ENCODE results near the gene CADPS2. TPM values are rescaled to one million over a fixed set of nuclear protein-coding genes. Genes with fewer than 3 reads are reported as not detected.

The CADPS2 gene
- total RNA-seq, 2 donors from 2014 or later: 31.9 to 63.9 TPM

DNA sequence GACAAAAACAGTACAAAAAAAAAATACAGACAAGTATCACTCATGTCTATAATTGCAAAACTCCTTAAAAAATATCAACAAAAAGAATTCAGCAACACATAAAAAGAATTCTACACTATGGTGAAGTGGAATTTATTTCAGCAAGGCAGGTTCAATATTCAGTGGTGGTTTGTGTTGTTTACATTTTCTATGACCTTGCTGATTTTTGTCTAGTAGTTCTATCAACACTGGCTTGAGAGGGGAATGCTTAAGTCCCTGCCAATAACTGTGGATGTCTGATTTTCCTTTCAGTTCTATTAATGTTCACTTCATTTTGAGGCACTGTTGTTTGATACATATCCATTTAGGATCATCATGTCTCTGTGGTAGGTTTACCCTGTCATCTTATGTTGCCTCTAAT is 58.5 kb downstream of the CADPS2 start:
- Histone ChIP-seq H3K9me3 (no peaks in the 10 kb centered on the region), H3K4me1 (no peaks in the 10 kb centered on the region), H3K27ac (no peak overlapping the region), H3K36me3 (replicated peaks in 1 of 2; ENCODE audit: insufficient read depth in 1 of 2, low read depth in 2 of 2) (peaks cover 0 to 6% of the 10 kb centered on the region in 2 donors), H3K27me3 (no peaks in the 10 kb centered on the region), H3K4me3 (no peak overlapping the region)
- intact Hi-C loops (cut with DNase I): no loop called here
- ATAC-seq (no peak), DNase-seq (no peak)
- TF ChIP-seq POLR2A (IDR thresholded peaks at IDR 0.05): no peak

DNA sequence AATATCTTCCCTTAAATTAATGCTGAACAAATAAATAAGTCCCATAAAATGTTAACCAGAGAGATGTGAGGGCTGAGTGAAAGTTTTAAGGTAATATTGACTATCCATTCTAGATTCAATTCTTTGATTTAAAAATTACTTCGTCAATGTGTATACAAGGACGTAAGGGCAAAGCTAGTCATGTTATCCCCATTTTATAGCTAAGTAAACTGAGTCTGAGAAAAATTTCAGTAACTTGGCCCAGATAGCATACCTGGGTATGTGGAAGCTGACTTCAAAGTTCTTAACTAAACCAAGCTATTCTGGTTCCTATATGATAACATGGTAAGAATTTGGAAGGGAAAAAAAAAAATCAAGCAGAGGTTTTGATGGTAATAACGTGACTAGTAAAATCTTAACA is 72.4 kb downstream of the CADPS2 start:
- H3K9me3 ChIP-seq: no peaks in the 10 kb centered on the region
- WGBS, 2 donors: 92 to 94% methylated on average over 3 of the region's 3 CpGs

DNA sequence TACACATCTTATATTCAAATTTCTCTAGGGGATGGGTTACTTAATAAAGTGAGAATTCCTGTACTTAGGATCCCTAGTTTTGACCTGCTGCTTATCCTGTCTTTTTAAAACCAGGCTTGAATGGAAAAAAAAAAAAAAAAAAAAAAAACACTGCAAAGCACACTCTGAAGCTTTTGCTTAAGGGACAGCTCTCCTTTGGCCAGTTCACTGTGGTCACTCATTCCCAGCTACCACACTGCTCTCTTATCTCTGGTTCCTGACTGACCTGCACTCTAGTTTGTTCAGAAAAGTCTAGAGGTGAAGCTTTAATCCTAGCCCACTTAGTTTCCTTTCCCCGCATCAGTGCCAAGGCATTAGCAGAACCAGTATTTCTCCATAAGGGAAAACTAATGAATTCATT is 82.4 kb downstream of the CADPS2 start:
- ATAC-seq: no peak
- intact Hi-C loops (cut with DNase I): no loop called here
- Histone ChIP-seq H3K4me1 (peaks cover 27% of the 10 kb centered on the region), H3K27me3 (no peaks in the 10 kb centered on the region), H3K4me3 (no peak overlapping the region), H3K36me3 (replicated peaks in 1 of 2; ENCODE audit: insufficient read depth in 1 of 2, low read depth in 2 of 2) (no peaks in the 10 kb centered on the region), H3K9me3 (no peaks in the 10 kb centered on the region), H3K27ac (no peak overlapping the region)
- 89 to 93% methylated on average over 1 of the region's 1 CpG for WGBS, 2 donors
- no peak for TF ChIP-seq POLR2A (IDR thresholded peaks at IDR 0.05)
- TF ChIP-seq, protein P1, sequence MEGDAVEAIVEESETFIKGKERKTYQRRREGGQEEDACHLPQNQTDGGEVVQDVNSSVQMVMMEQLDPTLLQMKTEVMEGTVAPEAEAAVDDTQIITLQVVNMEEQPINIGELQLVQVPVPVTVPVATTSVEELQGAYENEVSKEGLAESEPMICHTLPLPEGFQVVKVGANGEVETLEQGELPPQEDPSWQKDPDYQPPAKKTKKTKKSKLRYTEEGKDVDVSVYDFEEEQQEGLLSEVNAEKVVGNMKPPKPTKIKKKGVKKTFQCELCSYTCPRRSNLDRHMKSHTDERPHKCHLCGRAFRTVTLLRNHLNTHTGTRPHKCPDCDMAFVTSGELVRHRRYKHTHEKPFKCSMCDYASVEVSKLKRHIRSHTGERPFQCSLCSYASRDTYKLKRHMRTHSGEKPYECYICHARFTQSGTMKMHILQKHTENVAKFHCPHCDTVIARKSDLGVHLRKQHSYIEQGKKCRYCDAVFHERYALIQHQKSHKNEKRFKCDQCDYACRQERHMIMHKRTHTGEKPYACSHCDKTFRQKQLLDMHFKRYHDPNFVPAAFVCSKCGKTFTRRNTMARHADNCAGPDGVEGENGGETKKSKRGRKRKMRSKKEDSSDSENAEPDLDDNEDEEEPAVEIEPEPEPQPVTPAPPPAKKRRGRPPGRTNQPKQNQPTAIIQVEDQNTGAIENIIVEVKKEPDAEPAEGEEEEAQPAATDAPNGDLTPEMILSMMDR (IDR thresholded peaks at IDR 0.05): no peak
- no peak for DNase-seq

More for the DNA sequence above, 72.4 kb downstream of the CADPS2 start:
- DNase-seq (no peak), ATAC-seq (no peak)
- Histone ChIP-seq H3K36me3 (replicated peaks in 1 of 2; ENCODE audit: insufficient read depth in 1 of 2, low read depth in 2 of 2) (no peaks in the 10 kb centered on the region), H3K4me1 (peaks cover 9% of the 10 kb centered on the region), H3K4me3 (no peak overlapping the region), H3K27me3 (no peaks in the 10 kb centered on the region), H3K27ac (no peak overlapping the region)
- intact Hi-C loops (cut with DNase I): no loop called here
- TF ChIP-seq, protein P1 (IDR thresholded peaks at IDR 0.05): no peak
- no peak for TF ChIP-seq POLR2A (IDR thresholded peaks at IDR 0.05)

DNA sequence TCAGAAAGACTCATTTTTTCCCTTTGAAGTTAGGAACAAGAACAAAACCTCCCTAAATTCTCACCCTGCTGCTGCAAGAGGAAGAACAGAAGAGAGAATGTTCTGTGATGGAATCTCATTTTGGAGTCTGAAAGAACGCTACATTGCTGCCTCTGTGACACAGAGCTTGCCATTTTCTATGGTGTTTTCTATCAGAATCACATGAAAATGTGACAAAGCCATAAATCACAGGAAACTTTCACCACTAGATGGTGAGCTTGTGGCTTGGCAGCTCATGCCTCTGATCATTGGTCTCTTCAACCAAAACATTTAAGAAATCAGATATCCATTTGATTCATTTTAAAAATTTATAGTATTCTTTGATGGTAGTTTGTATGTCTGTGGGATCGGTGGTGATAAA is 82.9 kb downstream of the CADPS2 start:
- TF ChIP-seq POLR2A (IDR thresholded peaks at IDR 0.05): no peak
- TF ChIP-seq, protein P1 (IDR thresholded peaks at IDR 0.05): peak; percentile 19 to 62 (median 50)
- Histone ChIP-seq H3K36me3 (replicated peaks in 1 of 2; ENCODE audit: insufficient read depth in 1 of 2, low read depth in 2 of 2) (no peaks in the 10 kb centered on the region), H3K4me3 (no peak overlapping the region), H3K27me3 (no peaks in the 10 kb centered on the region), H3K27ac (no peak overlapping the region), H3K9me3 (no peaks in the 10 kb centered on the region), H3K4me1 (peaks cover 22% of the 10 kb centered on the region)
- intact Hi-C loops (cut with DNase I): no loop called here
- peak; percentile 47 for ATAC-seq
- DNase-seq: peak in 3 of 4 donors; percentile 11 to 20 (median 12)
- 47 to 49% methylated on average over 2 of the region's 2 CpGs for WGBS, 2 donors

DNA sequence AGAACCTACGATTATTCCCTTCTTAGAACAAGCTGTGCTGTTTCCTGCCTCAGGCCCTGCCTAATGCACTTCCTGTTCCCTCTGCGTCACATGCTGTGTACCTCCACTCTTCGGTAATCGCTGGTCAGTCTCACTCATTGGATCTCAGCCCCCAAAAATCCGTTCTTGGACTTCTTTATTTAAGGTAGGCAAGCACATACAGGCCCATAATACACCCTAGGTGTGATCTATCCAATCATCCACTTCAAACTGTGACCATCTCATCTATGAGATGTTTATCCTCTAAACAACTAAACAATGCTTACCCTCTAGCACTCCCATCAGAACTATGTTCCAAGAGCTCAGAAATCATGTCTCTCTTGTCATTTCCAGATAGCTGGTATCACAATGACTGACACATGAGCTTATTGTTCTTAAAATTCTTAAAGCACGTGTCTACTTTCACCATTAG is 83.9 kb downstream of the CADPS2 start:
- H3K27me3 ChIP-seq: no peaks in the 10 kb centered on the region
- DNase-seq: peak; percentile 13 to 45 (median 25)
- H3K36me3 ChIP-seq (replicated peaks in 1 of 2; ENCODE audit: insufficient read depth in 1 of 2, low read depth in 2 of 2): no peaks in the 10 kb centered on the region
- TF ChIP-seq, protein P1 (IDR thresholded peaks at IDR 0.05): no peak
- TF ChIP-seq POLR2A (IDR thresholded peaks at IDR 0.05): no peak
- ATAC-seq: peak; percentile 70
- 47 to 55% methylated on average over 6 of the region's 6 CpGs for WGBS, 2 donors
- intact Hi-C loops (cut with DNase I): no loop called here
- H3K9me3 ChIP-seq: no peaks in the 10 kb centered on the region
- peaks cover 14% of the 10 kb centered on the region for H3K4me1 ChIP-seq
- peak overlapping the region in 3 of 4 donors; percentile 1 to 48 (median 34) for H3K27ac ChIP-seq
- H3K4me3 ChIP-seq: no peak overlapping the region

Data from body of pancreas (tissue), 4 donors.